Adipocyte (in vitro differentiated cells): Measurements from ENCODE around the gene NEUROG1.
"Not testable (repeated sequence)": the region's sequence is repeated elsewhere in the genome, so short reads cannot be mapped to it uniquely, and the experiment has no call there.

Source experiments
- DNase-seq: peaks from one replicate; pipeline ENCODE4 v3.0.0-alpha.2; 2015; ENCODE audit warnings: low read depth
- H3K27me3 ChIP-seq: replicated peaks from 2 replicates; pipeline ENCODE4 v1.7.0; 2013; ENCODE audit warnings: mild to moderate bottlenecking, low read length, moderate library complexity; ENCODE audit not compliant: control insufficient read depth, insufficient read depth
- H3K36me3 ChIP-seq: 2 replicates; pipeline ENCODE4 v1.7.0; 2013; ENCODE audit warnings: low read length, mild to moderate bottlenecking, moderate library complexity; ENCODE audit not compliant: control insufficient read depth, insufficient read depth, severe bottlenecking
- H3K4me1 ChIP-seq: 2 replicates; pipeline ENCODE4 v1.7.0; 2013; ENCODE audit warnings: mild to moderate bottlenecking, low read length, moderate library complexity; ENCODE audit not compliant: control insufficient read depth, insufficient read depth
- H3K4me3 ChIP-seq: 2 replicates; pipeline ENCODE4 v1.7.0; 2013; ENCODE audit warnings: mild to moderate bottlenecking, low read length, moderate library complexity
- H3K9ac ChIP-seq: 2 replicates; pipeline ENCODE4 v1.7.0; 2013; ENCODE audit warnings: mild to moderate bottlenecking, low read length, moderate library complexity
- H3K9me3 ChIP-seq: 2 replicates; pipeline ENCODE4 v1.7.0; 2013; ENCODE audit warnings: mild to moderate bottlenecking, low read length, moderate library complexity; ENCODE audit not compliant: control insufficient read depth

Gene NEUROG1

GRCh38 chr5:135534609-135535419, 950 bp downstream of the NEUROG1 start:
- H3K4me3 ChIP-seq: no peak overlapping the region
- H3K4me1 ChIP-seq: peaks cover 3% of the 10 kb centered on the region
- peaks cover 92% of the 10 kb centered on the region for H3K27me3 ChIP-seq
- DNase-seq: no peak
- H3K9ac ChIP-seq: no peak overlapping the region
- peaks cover 23% of the 10 kb centered on the region for H3K9me3 ChIP-seq
- no peaks in the 10 kb centered on the region for H3K36me3 ChIP-seq

DNA sequence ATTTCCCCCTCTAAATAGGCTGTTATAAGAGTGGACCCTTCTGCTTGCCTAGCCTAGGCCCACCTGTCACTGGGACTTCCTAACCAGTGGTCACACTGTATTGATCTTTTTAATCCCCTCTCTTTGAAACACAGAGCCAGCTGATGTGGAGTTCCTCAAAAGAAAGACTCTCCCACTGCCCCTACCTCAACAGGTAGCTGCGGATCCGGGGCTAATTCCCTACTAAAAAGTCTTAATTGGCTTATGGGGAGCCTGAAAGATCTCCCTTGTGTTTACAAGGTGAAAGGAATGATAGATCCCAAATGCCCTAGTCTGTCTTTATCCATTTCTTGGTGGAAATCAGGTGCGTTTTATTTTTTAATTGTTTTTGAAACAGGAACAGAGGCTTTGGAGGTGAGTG, 2.0 kb downstream of the NEUROG1 start:
- peaks cover 32% of the 10 kb centered on the region for H3K9me3 ChIP-seq
- H3K27me3 ChIP-seq: peaks cover 92% of the 10 kb centered on the region
- no peaks in the 10 kb centered on the region for H3K36me3 ChIP-seq
- peaks cover 3% of the 10 kb centered on the region for H3K4me1 ChIP-seq
- DNase-seq: no peak
- no peak overlapping the region for H3K4me3 ChIP-seq
- no peak overlapping the region for H3K9ac ChIP-seq

- DNase-seq: no peak
- Histone ChIP-seq H3K27me3 (peaks cover 92% of the 10 kb centered on the region), H3K9me3 (peaks cover 28% of the 10 kb centered on the region), H3K4me3 (no peak overlapping the region), H3K9ac (no peak overlapping the region), H3K36me3 (no peaks in the 10 kb centered on the region), H3K4me1 (peaks cover 3% of the 10 kb centered on the region)
These were observed 2.4 kb downstream of the NEUROG1 start for GRCh38 chr5:135533334-135533733.

DNA sequence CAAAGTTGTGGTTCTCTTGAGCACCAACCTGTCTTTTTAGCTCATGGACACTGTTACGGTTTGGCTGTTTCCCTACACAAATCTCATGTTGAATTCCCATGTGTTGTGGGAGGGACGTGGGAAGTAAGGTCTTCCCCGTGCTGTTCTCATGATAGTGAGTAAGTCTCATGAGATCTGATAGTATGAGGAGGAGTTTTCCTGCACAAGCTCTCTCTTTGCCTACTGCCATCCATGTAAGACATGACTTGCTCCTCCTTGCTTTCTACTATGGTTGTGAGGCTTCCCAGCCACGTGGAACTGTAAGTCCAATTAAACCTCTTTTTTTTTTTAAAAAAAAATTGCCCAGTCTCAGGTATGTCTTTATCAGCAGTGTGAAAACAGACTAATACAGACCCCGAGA, 6.2 kb downstream of the NEUROG1 start:
- peaks cover 88% of the 10 kb centered on the region for H3K27me3 ChIP-seq
- not testable (repeated sequence) for H3K4me1 ChIP-seq, H3K4me3 ChIP-seq, DNase-seq, H3K9ac ChIP-seq, H3K36me3 ChIP-seq
- peaks cover 16% of the 10 kb centered on the region for H3K9me3 ChIP-seq

DNA sequence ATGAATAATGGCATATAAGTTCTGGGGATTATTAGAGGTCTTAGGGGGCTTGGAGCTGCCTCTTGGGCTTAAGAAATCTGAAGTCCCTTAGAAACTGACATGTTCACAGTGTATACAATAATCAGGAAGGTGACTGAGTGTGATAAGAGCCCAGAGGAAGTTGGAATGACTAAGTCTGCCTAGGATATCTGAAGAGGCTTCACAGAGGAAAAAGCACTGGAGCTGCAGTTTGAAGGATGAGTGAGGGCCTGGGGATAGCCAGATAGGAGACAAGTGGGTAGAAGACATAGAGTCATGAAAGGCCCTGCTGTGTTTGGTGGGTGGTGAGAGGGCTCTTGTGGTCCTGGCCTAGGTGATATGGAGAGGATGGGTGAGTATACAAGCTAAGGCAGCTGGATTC, 8.8 kb downstream of the NEUROG1 start:
- Histone ChIP-seq H3K4me1 (no peaks in the 10 kb centered on the region), H3K4me3 (no peak overlapping the region), H3K9me3 (peaks cover 20% of the 10 kb centered on the region), H3K27me3 (peaks cover 80% of the 10 kb centered on the region), H3K36me3 (no peaks in the 10 kb centered on the region), H3K9ac (no peak overlapping the region)
- no peak for DNase-seq

GRCh38 chr5:135521964-135522363, 13.8 kb downstream of the NEUROG1 start:
- peaks cover 56% of the 10 kb centered on the region for H3K27me3 ChIP-seq
- no peaks in the 10 kb centered on the region for H3K36me3 ChIP-seq
- DNase-seq: no peak

GRCh38 chr5:135517631-135518030, 18.1 kb downstream of the NEUROG1 start:
- Histone ChIP-seq H3K4me3 (no peak overlapping the region), H3K27me3 (peaks cover 25% of the 10 kb centered on the region), H3K9me3 (peaks cover 29% of the 10 kb centered on the region), H3K4me1 (no peaks in the 10 kb centered on the region), H3K9ac (no peak overlapping the region), H3K36me3 (no peaks in the 10 kb centered on the region)
- no peak for DNase-seq

More at GRCh38 chr5:135521964-135522363, 13.8 kb downstream of the NEUROG1 start:
- Histone ChIP-seq H3K9ac (no peak overlapping the region), H3K4me1 (no peaks in the 10 kb centered on the region), H3K9me3 (peaks cover 22% of the 10 kb centered on the region), H3K4me3 (no peak overlapping the region)

GRCh38 chr5:135514116-135514515, 21.6 kb downstream of the NEUROG1 start:
- peaks cover 9% of the 10 kb centered on the region for H3K9me3 ChIP-seq
- H3K4me1 ChIP-seq: no peaks in the 10 kb centered on the region
- H3K9ac ChIP-seq: no peak overlapping the region
- no peak overlapping the region for H3K4me3 ChIP-seq
- DNase-seq: no peak
- peaks cover 26% of the 10 kb centered on the region for H3K27me3 ChIP-seq
- no peaks in the 10 kb centered on the region for H3K36me3 ChIP-seq

DNA sequence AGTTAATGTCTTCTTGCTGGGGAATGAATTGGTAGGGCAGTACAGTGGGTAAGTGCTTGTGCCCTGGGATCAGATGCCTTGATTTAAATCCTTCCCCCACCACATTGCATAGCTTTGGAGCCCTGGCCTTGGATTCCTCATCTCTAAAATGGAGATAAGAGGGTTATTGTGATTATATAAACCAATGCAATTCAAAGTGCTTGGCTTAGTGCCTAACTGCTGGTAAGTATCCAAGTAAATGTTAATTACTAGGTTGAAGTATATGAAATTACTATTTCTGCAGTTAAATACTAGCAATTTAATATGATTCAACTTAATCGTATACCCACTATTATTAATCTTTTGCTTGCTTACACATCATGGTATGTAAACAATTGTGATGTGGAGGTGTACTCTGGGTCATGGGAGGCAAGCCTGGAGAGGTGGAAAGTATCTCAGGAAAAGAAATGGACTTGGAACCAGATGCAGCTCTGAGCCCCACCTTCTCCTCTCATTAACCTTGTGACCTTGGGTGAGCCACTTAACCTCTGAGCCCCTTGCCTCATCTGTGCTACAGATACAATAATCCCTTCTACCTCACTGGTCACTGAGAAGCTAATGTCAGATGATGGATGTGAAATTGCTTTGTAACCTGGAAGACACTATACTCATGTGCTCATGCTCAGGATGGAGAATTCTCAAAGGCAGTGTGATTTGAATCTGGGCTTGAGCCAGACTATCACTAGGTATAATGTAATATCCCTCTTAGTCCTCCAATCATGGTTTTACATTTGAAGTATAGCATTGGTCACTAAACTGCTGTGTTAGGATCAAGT, 23.8 kb downstream of the NEUROG1 start:
- peaks cover 7% of the 10 kb centered on the region for H3K9me3 ChIP-seq
- no peak overlapping the region for H3K4me3 ChIP-seq
- peaks cover 8% of the 10 kb centered on the region for H3K4me1 ChIP-seq
- no peak for DNase-seq
- H3K9ac ChIP-seq: no peak overlapping the region
- H3K36me3 ChIP-seq: no peaks in the 10 kb centered on the region
- H3K27me3 ChIP-seq: peaks cover 39% of the 10 kb centered on the region

GRCh38 chr5:135509995-135510394, 25.8 kb downstream of the NEUROG1 start:
- no peak for DNase-seq

GRCh38 chr5:135508496-135509005, 27.2 kb downstream of the NEUROG1 start:
- Histone ChIP-seq H3K27me3 (peaks cover 43% of the 10 kb centered on the region), H3K4me3 (peak overlapping the region; percentile 45), H3K4me1 (peaks cover 8% of the 10 kb centered on the region), H3K9me3 (peaks cover 9% of the 10 kb centered on the region), H3K9ac (no peak overlapping the region), H3K36me3 (no peaks in the 10 kb centered on the region)
- DNase-seq: no peak

More at GRCh38 chr5:135509995-135510394, 25.8 kb downstream of the NEUROG1 start:
- H3K9ac ChIP-seq: no peak overlapping the region
- peaks cover 39% of the 10 kb centered on the region for H3K27me3 ChIP-seq
- H3K36me3 ChIP-seq: no peaks in the 10 kb centered on the region
- no peak overlapping the region for H3K4me3 ChIP-seq
- H3K9me3 ChIP-seq: peaks cover 5% of the 10 kb centered on the region
- peaks cover 8% of the 10 kb centered on the region for H3K4me1 ChIP-seq
